Suprapubic skin (tissue), 3 donors: ENCODE results near the gene LRIT1.

Experiments
- CTCF ChIP-seq, 2 donors: fragments of 200-600 bp in 1 of 2; fragments of 450-650 bp in 1 of 2; sonication (generic) in 1 of 2; IDR thresholded peaks; one replicate each; pipeline ENCODE4 v1.5.1; 2016 to 2019; ENCODE audit warnings: antibody characterized with exemption in 2 of 2, mild to moderate bottlenecking in 1 of 2, moderate library complexity in 1 of 2
- EP300 ChIP-seq: sonication (generic); formaldehyde crosslinking; IDR thresholded peaks from one replicate; pipeline ENCODE4 v1.6.1; 2017; ENCODE audit warnings: antibody characterized with exemption
- POLR2A ChIP-seq, 2 donors: fragments of 450-650 bp; IDR thresholded peaks; one replicate each; pipeline ENCODE4 v1.6.1; 2017; ENCODE audit warnings: antibody characterized with exemption in 2 of 2, mild to moderate bottlenecking in 2 of 2, moderate library complexity in 2 of 2

GRCh38 chr10:84200537-84201243, 40.7 kb downstream of the LRIT1 start:
- TF ChIP-seq POLR2A (IDR thresholded peaks at IDR 0.05) (no peak), EP300 (no peak), CTCF (IDR thresholded peaks at IDR 0.05) (no peak)
